H1 (cell line): ENCODE data around the gene CPA1.

Experiments used
- CEBPB ChIP-seq: IDR thresholded peaks from 2 replicates; pipeline ENCODE4 v1.6.1; 2012; ENCODE audit warnings: low read depth, low read length
- CTCF ChIP-seq, 3 experiments: IDR thresholded peaks; 1 replicate in 2 of 3; 2 replicates in 1 of 3; pipeline versions ENCODE4 v1.5.1 to v1.6.1; 2011; ENCODE audit warnings: low read length in 3 of 3, mild to moderate bottlenecking in 3 of 3, inconsistent platforms in 2 of 3, low read depth in 1 of 3, moderate library complexity in 1 of 3; ENCODE audit not compliant: insufficient read depth in 1 of 3; ENCODE audit errors: control extremely low read depth in 1 of 3
- POLR2A ChIP-seq, 2 experiments: IDR thresholded peaks; 1 replicate in 1 of 2; 2 replicates in 1 of 2; pipeline ENCODE4 v1.6.1; 2011; ENCODE audit warnings: low read depth in 2 of 2, low read length in 2 of 2, mild to moderate bottlenecking in 2 of 2; ENCODE audit errors: control extremely low read depth in 1 of 2
- POLR2AphosphoS5 ChIP-seq: IDR thresholded peaks from 2 replicates; pipeline ENCODE4 v1.6.1; 2011; ENCODE audit warnings: low read depth, low read length
- RXRA ChIP-seq: IDR thresholded peaks from 2 replicates; pipeline ENCODE4 v1.6.1; 2011; ENCODE audit warnings: low read depth, mild to moderate bottlenecking, low read length, moderate library complexity; ENCODE audit not compliant: insufficient read depth
- YY1 ChIP-seq: IDR thresholded peaks from 2 replicates; pipeline ENCODE4 v1.6.1; 2011; ENCODE audit warnings: low read depth, mild to moderate bottlenecking, low read length

- TF ChIP-seq POLR2A (IDR thresholded peaks at IDR 0.05; ENCODE audit: control extremely low read depth in 1 of 2, low read depth in 2 of 2, low read length in 2 of 2) = no peak
- TF ChIP-seq YY1 = no peak
- no peak for TF ChIP-seq CTCF (IDR thresholded peaks at IDR 0.05; ENCODE audit: control extremely low read depth in 1 of 3, insufficient read depth in 1 of 3, low read depth in 1 of 3, low read length in 3 of 3)
- TF ChIP-seq CEBPB = no peak
- no peak for TF ChIP-seq RXRA
- no peak for TF ChIP-seq POLR2AphosphoS5
Observed at GRCh38 chr7:130435311-130435854, 55.1 kb downstream of the CPA1 start.
